CD4-positive, alpha-beta memory T cell (primary cell): ENCODE results near the gene BTBD3. TPM values are rescaled to one million over a fixed set of nuclear protein-coding genes. Genes with fewer than 3 reads are reported as not detected.

Experiments used
- CTCF ChIA-PET: fragments of 350-600 bp; sonication (Branson Sonifier 250); formaldehyde crosslinking; loops from one replicate; lab custom pipeline; 2021; ENCODE audit warnings: inconsistent platforms; ENCODE audit not compliant: partially characterized antibody; lab: Charles Lee
- POLR2A ChIA-PET: fragments of 350-600 bp; sonication (Branson Sonifier 250); formaldehyde crosslinking; loops from one replicate; lab custom pipeline; 2021; ENCODE audit not compliant: partially characterized antibody; lab: Charles Lee
- DNase-seq, 5 donors: peaks; one replicate each; pipeline versions ENCODE4 v3.0.0 to v3.0.0-alpha.2; 2020 to 2022; ENCODE audit warnings: mixed read lengths in 1 of 5
- H3K27ac ChIP-seq: one replicate; pipeline ENCODE4 v1.7.0; 2013; ENCODE audit warnings: low read depth, low read length
- H3K27me3 ChIP-seq: 2 replicates; pipeline ENCODE4 v1.7.0; 2013; ENCODE audit warnings: mild to moderate bottlenecking, low read length, moderate library complexity; ENCODE audit not compliant: insufficient read depth
- H3K36me3 ChIP-seq: 2 replicates; pipeline ENCODE4 v1.7.0; 2013; ENCODE audit warnings: mild to moderate bottlenecking, low read length, moderate library complexity; ENCODE audit not compliant: insufficient read depth
- H3K4me1 ChIP-seq: 2 replicates; pipeline ENCODE4 v1.7.0; 2013; ENCODE audit warnings: mild to moderate bottlenecking, low read length, moderate library complexity; ENCODE audit not compliant: insufficient read depth
- H3K4me3 ChIP-seq, 2 donors: one replicate each; pipeline ENCODE4 v1.7.0; 2013; ENCODE audit warnings: low read length in 2 of 2, mild to moderate bottlenecking in 1 of 2
- H3K9me3 ChIP-seq, 2 donors: one replicate each; pipeline ENCODE4 v1.7.0; 2013; ENCODE audit warnings: low read length in 2 of 2, control low read depth in 1 of 2; ENCODE audit not compliant: control insufficient read depth in 1 of 2
- H3K27ac Mint-ChIP-seq, 7 donors: one replicate each; pipeline ENCODE4 v1.8.0; 2020 to 2021; ENCODE audit warnings: mixed read lengths in 7 of 7, mild to moderate bottlenecking in 6 of 7, inconsistent platforms in 3 of 7, moderate library complexity in 3 of 7
- H3K27me3 Mint-ChIP-seq, 2 donors: one replicate each; pipeline ENCODE4 v1.8.0; 2020 to 2021; ENCODE audit warnings: mixed read lengths in 2 of 2
- H3K36me3 Mint-ChIP-seq, 2 donors: one replicate each; pipeline ENCODE4 v1.8.0; 2020 to 2021; ENCODE audit warnings: mixed read lengths in 2 of 2, inconsistent platforms in 1 of 2, mild to moderate bottlenecking in 1 of 2
- H3K4me1 Mint-ChIP-seq, 4 donors: one replicate each; pipeline ENCODE4 v1.8.0; 2020 to 2021; ENCODE audit warnings: mixed read lengths in 4 of 4, mild to moderate bottlenecking in 1 of 4
- H3K4me3 Mint-ChIP-seq, 8 donors: one replicate each; pipeline ENCODE4 v1.8.0; 2020 to 2021; ENCODE audit warnings: mixed read lengths in 8 of 8, mild to moderate bottlenecking in 7 of 8, moderate library complexity in 6 of 8, inconsistent platforms in 3 of 8
- H3K9me3 Mint-ChIP-seq, 8 donors: one replicate each; pipeline ENCODE4 v1.8.0; 2020 to 2021; ENCODE audit warnings: mixed read lengths in 8 of 8, mild to moderate bottlenecking in 5 of 8, inconsistent platforms in 3 of 8, moderate library complexity in 1 of 8
- intact Hi-C: fragments of 100-400 bp; cut with micrococcal nuclease; formaldehyde crosslinking; loops from one replicate; pipeline ENCODE4 v1.15.1; 2023
- polyA plus RNA-seq, 2 donors: library from polyadenylated mRNA; unstranded; fragments of 300-500 nt; fragmentation: Illumina TruSeq; gene quantifications; one replicate each; pipeline ENCODE4 v1.2.3, GENCODE V29; 2021
- total RNA-seq, 2 experiments: library from RNA; stranded (reverse); gene quantifications; one replicate each; pipeline ENCODE4 v1.2.3, GENCODE V29; 2021

BTBD3 gene
- total and polyA plus RNA-seq, 4 experiments from 2014 or later, result 0.70 to 1.4 (median 0.78) TPM; not detected in 1

GRCh38 chr20:11902285-11902697 is 15.4 kb upstream of the BTBD3 start:
- H3K27ac ChIP-seq, result no peak overlapping the region
- H3K36me3 Mint-ChIP-seq, result no peaks in the 10 kb centered on the region
- H3K27ac Mint-ChIP-seq, result no peak overlapping the region
- H3K9me3 ChIP-seq, result peaks cover 0 to 3% of the 10 kb centered on the region in 2 donors
- H3K4me3 Mint-ChIP-seq, result no peak overlapping the region
- H3K9me3 Mint-ChIP-seq, result peaks cover 0 to 16% (median 5%) of the 10 kb centered on the region in 8 donors
- no peaks in the 10 kb centered on the region for H3K4me1 Mint-ChIP-seq
- H3K4me1 ChIP-seq, result no peaks in the 10 kb centered on the region
- intact Hi-C loops, result no loop called here
- DNase-seq, result no peak
- ChIA-PET POLR2A (no interaction called here), CTCF (no interaction called here)
- H3K36me3 ChIP-seq, result no peaks in the 10 kb centered on the region
- no peaks in the 10 kb centered on the region for H3K27me3 ChIP-seq
- no peak overlapping the region for H3K4me3 ChIP-seq
- H3K27me3 Mint-ChIP-seq, result no peaks in the 10 kb centered on the region

DNA sequence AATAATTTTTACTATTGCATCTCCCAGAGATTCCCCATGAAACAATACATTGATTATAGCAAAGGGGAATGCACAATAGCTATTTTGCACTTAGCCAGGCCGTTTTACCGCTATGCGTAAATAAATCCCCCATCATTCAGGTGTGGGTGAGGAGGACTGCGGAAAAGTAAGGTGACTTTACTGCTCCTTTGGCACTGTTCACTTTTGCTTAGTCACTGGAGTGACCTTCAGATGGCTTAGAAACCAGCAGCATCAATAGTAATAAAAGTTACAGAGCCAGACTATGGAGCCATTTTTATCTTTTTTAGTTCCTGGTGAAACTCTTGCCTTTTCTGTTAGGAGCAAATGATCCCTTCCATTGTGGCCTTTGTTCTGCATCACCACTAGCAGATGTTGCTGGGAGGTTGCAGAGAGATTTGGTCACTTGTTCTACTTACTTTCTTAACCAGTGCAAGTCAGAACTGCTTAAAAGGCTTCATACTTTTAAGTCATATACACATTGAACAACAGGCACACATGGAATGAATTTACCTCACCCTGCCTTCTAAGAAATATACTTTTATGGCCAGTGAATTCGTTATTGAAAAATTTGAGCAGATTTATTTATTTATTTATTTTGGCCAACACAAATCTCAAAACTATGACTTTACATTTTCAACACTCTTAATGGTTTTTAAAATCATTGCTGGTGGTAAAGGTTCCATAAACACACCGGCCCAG is 12.1 kb upstream of the BTBD3 start:
- Mint-ChIP-seq H3K27ac (no peak overlapping the region), H3K27me3 (no peaks in the 10 kb centered on the region), H3K4me3 (no peak overlapping the region), H3K36me3 (no peaks in the 10 kb centered on the region), H3K9me3 (peaks cover 0 to 16% (median 4%) of the 10 kb centered on the region in 8 donors), H3K4me1 (no peaks in the 10 kb centered on the region)
- ChIA-PET POLR2A (no interaction called here), CTCF (no interaction called here)
- Histone ChIP-seq H3K36me3 (no peaks in the 10 kb centered on the region), H3K4me3 (no peak overlapping the region), H3K27ac (no peak overlapping the region), H3K27me3 (no peaks in the 10 kb centered on the region), H3K4me1 (no peaks in the 10 kb centered on the region), H3K9me3 (peaks cover 0 to 5% of the 10 kb centered on the region in 2 donors)
- no peak for DNase-seq
- intact Hi-C loops, result no loop called here

GRCh38 chr20:11906626-11907480 is 10.8 kb upstream of the BTBD3 start:
- Mint-ChIP-seq H3K27me3 (no peaks in the 10 kb centered on the region), H3K9me3 (peaks cover 0 to 16% (median 4%) of the 10 kb centered on the region in 8 donors), H3K4me1 (no peaks in the 10 kb centered on the region), H3K27ac (no peak overlapping the region), H3K36me3 (no peaks in the 10 kb centered on the region), H3K4me3 (no peak overlapping the region)
- Histone ChIP-seq H3K4me1 (no peaks in the 10 kb centered on the region), H3K36me3 (no peaks in the 10 kb centered on the region), H3K27me3 (no peaks in the 10 kb centered on the region), H3K4me3 (no peak overlapping the region), H3K9me3 (peaks cover 0 to 5% of the 10 kb centered on the region in 2 donors), H3K27ac (no peak overlapping the region)
- intact Hi-C loops, result no loop called here
- ChIA-PET POLR2A (no interaction called here), CTCF (no interaction called here)
- DNase-seq, result no peak

DNA sequence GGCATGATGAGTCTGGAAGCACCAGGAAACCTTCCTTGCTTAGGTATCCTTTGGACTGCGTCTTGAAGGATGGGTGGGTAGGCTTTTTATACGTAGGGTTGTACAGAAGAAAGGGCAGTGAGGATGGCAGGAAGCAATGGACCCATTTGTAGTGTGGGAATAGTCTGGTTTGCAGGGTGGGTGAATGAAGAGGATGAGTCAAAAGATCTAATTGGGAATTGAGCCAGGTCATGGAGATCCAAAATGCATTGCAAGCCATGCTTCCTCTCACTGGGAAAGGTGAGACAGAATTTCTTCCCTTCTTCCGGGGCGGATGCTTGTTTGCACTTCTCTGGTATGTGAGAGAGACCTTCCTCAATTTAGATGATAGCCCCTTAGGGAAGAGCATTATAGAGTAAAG is 10.1 kb upstream of the BTBD3 start:
- Mint-ChIP-seq H3K27ac (no peak overlapping the region), H3K9me3 (peaks cover 0 to 16% (median 5%) of the 10 kb centered on the region in 8 donors), H3K4me1 (no peaks in the 10 kb centered on the region), H3K27me3 (no peaks in the 10 kb centered on the region), H3K4me3 (no peak overlapping the region), H3K36me3 (no peaks in the 10 kb centered on the region)
- Histone ChIP-seq H3K27me3 (no peaks in the 10 kb centered on the region), H3K4me3 (no peak overlapping the region), H3K27ac (no peak overlapping the region), H3K9me3 (peaks cover 0 to 5% of the 10 kb centered on the region in 2 donors), H3K4me1 (no peaks in the 10 kb centered on the region), H3K36me3 (no peaks in the 10 kb centered on the region)
- DNase-seq, result no peak
- intact Hi-C loops, result no loop called here
- POLR2A ChIA-PET, result no interaction called here
- CTCF ChIA-PET, result no interaction called here

- peaks cover 0 to 11% (median 5%) of the 10 kb centered on the region in 8 donors for H3K9me3 Mint-ChIP-seq
- H3K9me3 ChIP-seq, result peaks cover 0 to 4% of the 10 kb centered on the region in 2 donors
- ChIA-PET CTCF (no interaction called here), POLR2A (no interaction called here)
- intact Hi-C loops, result no loop called here
- no peak overlapping the region for H3K4me3 Mint-ChIP-seq
- DNase-seq, result no peak
- H3K4me3 ChIP-seq, result no peak overlapping the region
- H3K27me3 Mint-ChIP-seq, result no peaks in the 10 kb centered on the region
- H3K27me3 ChIP-seq, result no peaks in the 10 kb centered on the region
- no peaks in the 10 kb centered on the region for H3K4me1 Mint-ChIP-seq
- H3K27ac ChIP-seq, result no peak overlapping the region
- H3K4me1 ChIP-seq, result no peaks in the 10 kb centered on the region
- no peaks in the 10 kb centered on the region for H3K36me3 Mint-ChIP-seq
- H3K27ac Mint-ChIP-seq, result no peak overlapping the region
- no peaks in the 10 kb centered on the region for H3K36me3 ChIP-seq
These were observed 5.6 kb upstream of the BTBD3 start for GRCh38 chr20:11912013-11912658.

DNA sequence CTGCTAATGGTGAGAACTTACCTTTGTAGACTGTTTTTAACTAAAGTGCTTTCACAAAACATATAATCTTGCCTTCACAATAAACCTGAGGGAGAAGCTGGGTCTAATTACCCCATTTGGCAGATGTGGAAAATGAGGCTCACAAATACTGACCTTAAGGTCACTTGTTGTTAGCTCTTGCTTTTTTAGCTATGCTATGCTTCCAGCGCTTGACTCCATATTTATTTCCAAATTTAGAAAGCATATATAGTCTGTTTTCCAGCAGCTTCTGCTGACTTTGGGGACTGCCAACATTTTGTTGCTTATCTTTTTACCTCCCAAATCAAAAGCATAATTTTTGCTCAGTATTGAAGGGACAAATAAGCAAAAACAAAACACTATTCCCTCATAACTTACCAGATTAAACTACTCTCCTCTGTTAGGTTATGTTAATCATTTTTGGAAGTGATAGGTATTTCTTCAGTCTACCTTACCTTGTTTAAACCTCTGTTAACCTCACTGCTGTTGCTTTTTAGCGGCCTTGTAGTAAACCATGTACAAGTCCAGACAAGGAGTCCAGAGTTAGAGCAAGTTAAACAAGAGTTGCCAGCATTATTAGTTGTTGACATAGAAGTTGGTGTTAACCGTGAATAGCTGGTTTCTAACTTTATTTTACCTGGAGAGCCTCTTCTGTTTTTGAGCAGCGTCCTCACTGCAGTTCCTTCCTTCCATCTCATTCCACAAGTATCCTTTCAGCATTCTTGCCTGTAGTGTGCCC is 4.9 kb upstream of the BTBD3 start:
- no peaks in the 10 kb centered on the region for H3K27me3 Mint-ChIP-seq

More for the DNA sequence above, 4.9 kb upstream of the BTBD3 start:
- intact Hi-C loops, result no loop called here
- DNase-seq, result no peak
- Mint-ChIP-seq H3K4me1 (no peaks in the 10 kb centered on the region), H3K36me3 (no peaks in the 10 kb centered on the region), H3K4me3 (no peak overlapping the region), H3K9me3 (peaks cover 0 to 7% (median 4%) of the 10 kb centered on the region in 8 donors), H3K27ac (no peak overlapping the region)
- POLR2A ChIA-PET, result no interaction called here
- CTCF ChIA-PET, result no interaction called here
- H3K36me3 ChIP-seq, result no peaks in the 10 kb centered on the region
- no peaks in the 10 kb centered on the region for H3K9me3 ChIP-seq
- H3K4me1 ChIP-seq, result no peaks in the 10 kb centered on the region
- no peak overlapping the region for H3K27ac ChIP-seq
- H3K4me3 ChIP-seq, result no peak overlapping the region
- no peaks in the 10 kb centered on the region for H3K27me3 ChIP-seq
